NCI-H82 treated with DMSO at 0.1 percent for 48 hours (cell line): Measurements from ENCODE around the gene SPATA16.

Experiments
- DNase-seq: peaks from one replicate; lab custom pipeline; 2025; ENCODE audit not compliant: unreplicated experiment; lab: John Stamatoyannopoulos, UW

SPATA16 gene

DNA sequence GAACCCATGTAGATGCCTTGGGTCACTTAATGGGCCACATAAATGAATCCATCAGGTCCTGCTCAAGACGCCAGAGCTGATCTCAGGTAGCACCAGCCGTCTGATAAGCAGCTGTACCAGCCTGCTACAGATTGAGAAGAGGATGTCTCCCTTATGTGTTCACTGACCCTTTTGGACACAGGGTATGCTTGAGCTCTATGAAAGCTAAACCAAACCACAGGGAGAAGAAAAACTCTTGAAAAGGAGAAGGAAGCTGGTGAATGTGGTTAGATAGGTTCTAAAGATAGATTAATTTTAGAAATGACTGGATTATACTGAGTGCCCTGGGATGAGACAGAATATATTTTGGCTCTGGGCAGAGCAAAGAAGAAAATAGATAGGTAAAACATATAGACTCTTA is 187.5 kb downstream of the SPATA16 start:
- no peak for DNase-seq

DNA sequence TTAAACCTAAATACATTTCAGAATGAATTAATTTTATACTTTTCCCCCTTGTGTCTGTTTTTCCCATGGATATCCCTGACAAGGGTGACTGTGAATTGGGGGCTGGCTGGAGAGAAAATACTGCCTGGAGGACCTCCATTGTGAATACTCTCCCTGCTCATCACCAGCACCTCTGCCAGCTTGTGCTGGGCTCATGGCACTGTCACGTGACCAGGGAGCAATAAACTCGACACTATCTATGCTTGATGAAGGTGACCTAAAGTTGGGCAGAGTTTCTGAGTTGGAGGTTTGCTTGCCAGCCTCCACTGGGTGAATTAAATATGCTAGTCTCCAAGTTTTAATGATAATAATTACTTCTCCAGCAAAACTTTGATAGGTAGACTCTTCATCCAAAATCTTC is 189.5 kb downstream of the SPATA16 start:
- DNase-seq: no peak

- no peak for DNase-seq
These were observed 195.0 kb downstream of the SPATA16 start for GRCh38 chr3:172946061-172946460.

GRCh38 chr3:172939651-172940293 is 201.3 kb downstream of the SPATA16 start:
- DNase-seq: no peak

DNA sequence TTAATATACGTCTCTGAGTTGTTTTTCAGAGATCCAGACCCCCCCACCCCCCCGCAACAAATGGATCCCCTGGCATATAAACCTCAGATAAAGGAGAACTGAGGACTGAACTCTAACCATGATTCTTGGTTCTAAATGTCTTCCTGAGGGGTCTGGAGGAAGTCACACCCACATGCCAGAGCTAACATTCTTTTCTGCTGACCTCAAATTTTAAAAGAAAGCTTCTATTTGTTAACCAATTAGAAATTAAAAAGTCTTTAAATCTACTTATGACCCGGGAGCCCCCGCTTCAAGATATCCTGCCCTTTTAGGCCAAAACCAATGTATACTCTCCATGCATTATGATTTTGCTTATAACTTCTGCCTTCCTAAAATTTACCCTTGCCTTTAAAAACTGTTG is 202.2 kb downstream of the SPATA16 start:
- no peak for DNase-seq

DNA sequence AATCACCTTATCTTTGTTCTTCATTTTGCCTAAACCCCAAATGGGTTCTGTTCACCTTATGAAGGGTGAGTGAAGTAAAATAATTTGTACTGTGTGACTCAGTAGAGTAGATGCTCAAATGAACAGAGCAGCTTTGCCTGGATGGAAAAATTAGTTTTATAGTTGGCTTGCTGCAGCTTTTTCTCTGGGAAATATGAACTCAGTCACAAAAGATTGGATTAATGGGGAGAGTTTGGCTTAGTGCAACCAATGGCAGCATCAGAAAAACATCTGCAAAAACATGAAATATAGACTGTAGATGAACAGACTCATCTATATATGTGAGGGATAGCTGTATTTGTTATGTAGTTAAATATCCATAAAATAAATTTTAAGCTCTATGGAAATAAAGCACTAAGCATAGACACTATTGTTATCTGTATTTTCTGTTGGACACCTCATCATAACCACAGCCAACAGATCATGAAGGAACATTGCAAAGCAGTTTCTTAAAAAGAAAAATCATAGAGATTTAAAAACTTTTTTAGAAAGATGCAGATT is 209.2 kb downstream of the SPATA16 start:
- no peak for DNase-seq

GRCh38 chr3:172929451-172929850 is 211.6 kb downstream of the SPATA16 start:
- no peak for DNase-seq

GRCh38 chr3:172924546-172924945 is 216.5 kb downstream of the SPATA16 start:
- no peak for DNase-seq

GRCh38 chr3:172919297-172919683 is 221.7 kb downstream of the SPATA16 start:
- no peak for DNase-seq

- no peak for DNase-seq
These were observed 222.3 kb downstream of the SPATA16 start for GRCh38 chr3:172918568-172919296.

GRCh38 chr3:172918165-172918564 is 222.9 kb downstream of the SPATA16 start:
- no peak for DNase-seq

GRCh38 chr3:172915911-172916514 is 225.0 kb downstream of the SPATA16 start:
- no peak for DNase-seq

DNA sequence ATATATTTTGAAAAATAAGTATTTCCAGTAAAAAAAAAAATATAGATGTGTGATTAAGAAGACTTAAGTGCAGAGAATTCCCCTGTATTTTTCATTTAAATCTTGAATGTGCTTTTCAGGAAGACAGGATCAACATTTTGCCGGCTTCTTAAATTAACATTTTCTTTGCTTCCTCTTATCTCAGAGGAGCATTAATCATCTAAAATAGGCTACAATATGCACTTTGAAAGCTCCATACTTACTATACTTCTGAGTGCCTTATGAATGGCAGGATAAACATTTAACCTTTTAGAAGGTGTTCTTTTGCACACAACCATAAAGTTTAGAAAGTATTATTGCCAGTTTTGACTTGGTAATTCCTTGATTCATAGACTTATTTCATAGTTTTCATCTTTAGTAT is 226.2 kb downstream of the SPATA16 start:
- no peak for DNase-seq

GRCh38 chr3:172913911-172914655 is 227.0 kb downstream of the SPATA16 start:
- no peak for DNase-seq

GRCh38 chr3:172911142-172911541 is 229.9 kb downstream of the SPATA16 start:
- DNase-seq: no peak

GRCh38 chr3:172908771-172909270 is 232.2 kb downstream of the SPATA16 start:
- DNase-seq: no peak

DNA sequence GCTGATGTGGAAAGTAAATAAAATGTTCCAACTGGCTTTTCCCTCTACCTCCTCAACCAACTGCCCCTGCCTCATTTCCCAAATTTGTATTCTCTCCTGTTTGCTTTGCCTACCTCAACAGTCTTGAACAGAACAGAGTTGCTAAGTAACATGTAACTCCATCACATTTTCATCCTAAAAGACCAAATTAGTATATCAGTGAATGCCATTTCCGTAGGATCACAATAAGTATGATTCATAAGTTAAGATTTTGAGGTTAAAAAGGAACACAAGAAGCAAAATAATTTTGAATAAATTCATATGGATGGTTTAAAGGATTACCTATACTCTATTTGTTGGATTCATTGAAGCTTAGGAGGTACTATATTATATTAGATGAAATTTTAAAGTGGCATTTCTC is 235.6 kb downstream of the SPATA16 start:
- no peak for DNase-seq

- no peak for DNase-seq
These were observed 236.2 kb downstream of the SPATA16 start for GRCh38 chr3:172904711-172905373.

DNA sequence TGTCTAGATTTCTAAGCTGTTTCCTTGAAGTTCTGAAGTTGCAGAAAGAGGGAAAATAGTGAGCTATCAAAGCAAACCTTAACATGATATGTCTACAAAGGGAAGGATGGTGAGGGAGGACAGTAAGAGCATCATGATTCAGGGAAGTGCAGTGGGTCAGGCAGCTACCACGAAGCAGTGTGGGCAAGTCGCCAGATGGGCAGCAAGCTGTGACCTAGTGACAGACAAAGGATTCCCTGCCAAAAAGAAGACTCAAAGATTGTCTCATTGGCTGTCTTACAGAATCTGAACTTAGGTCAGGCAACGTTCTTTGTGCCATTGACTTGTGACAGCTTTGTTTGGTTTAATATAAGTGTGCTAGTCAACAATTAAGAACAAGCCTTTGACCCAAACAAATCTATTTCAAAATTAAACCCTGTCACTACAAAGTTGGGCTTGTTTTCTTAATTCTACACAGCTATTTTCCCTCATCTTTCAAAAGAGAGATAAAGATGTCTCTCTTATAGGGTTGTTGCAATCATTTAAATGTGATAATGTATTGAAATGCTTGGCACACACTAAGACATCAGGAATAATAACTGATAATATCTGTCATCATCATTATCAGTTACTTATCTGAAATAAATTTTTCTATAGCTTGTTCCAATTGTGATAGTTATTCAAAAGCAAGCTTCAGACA is 237.3 kb downstream of the SPATA16 start:
- DNase-seq: no peak

- DNase-seq: no peak
These were observed 248.9 kb downstream of the SPATA16 start for GRCh38 chr3:172892158-172892557.
